PC-3 (cell line): Measurements from ENCODE around the gene KCTD1. TPM values are rescaled to one million over a fixed set of nuclear protein-coding genes. Genes with fewer than 3 reads are reported as not detected.

Source experiments
- ATAC-seq: fragments of 200-7000 bp; cut with Tn5 transposase; 2 replicates; pipeline ENCODE4 v1.9.1; 2020; ENCODE audit warnings: mild to moderate bottlenecking, moderate library complexity
- BruUV-seq: library from RNA; stranded (reverse); fragments of 400-500 nt; replicated peaks from 2 replicates; lab custom pipeline; 2021; lab: Mats Ljungman, UMichigan
- CTCF ChIA-PET: fragments of 300-600 bp; sonication (Branson Sonifier 250); formaldehyde crosslinking; loops from one replicate; lab custom pipeline; 2022; ENCODE audit warnings: antibody characterized with exemption; lab: Charles Lee
- POLR2A ChIA-PET: fragments of 300-600 bp; sonication (Branson Sonifier 250); formaldehyde crosslinking; loops from one replicate; lab custom pipeline; 2022; ENCODE audit warnings: antibody characterized with exemption; ENCODE audit not compliant: unreplicated experiment; lab: Charles Lee
- DNase-seq: peaks from one replicate; pipeline ENCODE4 v3.0.0-alpha.2; 2015
- H2AFZ ChIP-seq: fragments of 300-600 bp; sonication (generic); 2 replicates; pipeline ENCODE4 v1.6.0; 2016; ENCODE audit warnings: antibody characterized with exemption, low read length
- H3F3A ChIP-seq: fragments of 300-600 bp; sonication (generic); one replicate; pipeline ENCODE4 v1.6.0; 2017; ENCODE audit warnings: antibody characterized with exemption, low read length, control low read depth, mild to moderate bottlenecking; ENCODE audit not compliant: unreplicated experiment
- H3K27ac ChIP-seq: fragments of 300-600 bp; sonication (generic); 2 replicates; pipeline ENCODE4 v1.5.1; 2016; ENCODE audit warnings: mild to moderate bottlenecking, low read length
- H3K27me3 ChIP-seq: fragments of 300-600 bp; sonication (generic); 2 replicates; pipeline ENCODE4 v1.6.1; 2016; ENCODE audit warnings: low read length, mixed read lengths
- H3K36me3 ChIP-seq: fragments of 300-600 bp; sonication (generic); 2 replicates; pipeline ENCODE4 v1.6.1; 2016; ENCODE audit warnings: low read depth, mixed run types, low read length, mixed read lengths
- H3K4me1 ChIP-seq: fragments of 300-600 bp; sonication (generic); 2 replicates; pipeline ENCODE4 v1.5.1; 2016; ENCODE audit warnings: low read length; ENCODE audit not compliant: insufficient read depth
- H3K4me2 ChIP-seq: fragments of 300-600 bp; sonication (generic); 2 replicates; pipeline ENCODE4 v1.6.0; 2016; ENCODE audit warnings: low read length
- H3K4me3 ChIP-seq: fragments of 300-600 bp; sonication (generic); 2 replicates; pipeline ENCODE4 v1.5.1; 2016; ENCODE audit warnings: mild to moderate bottlenecking, low read length, mixed read lengths
- H3K79me2 ChIP-seq: fragments of 300-600 bp; sonication (generic); 2 replicates; pipeline ENCODE4 v1.6.1; 2017; ENCODE audit warnings: low read length, mixed read lengths
- H3K9ac ChIP-seq: fragments of 300-600 bp; sonication (generic); 2 replicates; pipeline ENCODE4 v1.6.0; 2016; ENCODE audit warnings: mild to moderate bottlenecking, low read length
- H3K9me2 ChIP-seq: fragments of 300-600 bp; sonication (generic); replicated peaks from 2 replicates; pipeline ENCODE4 v1.6.1; 2016; ENCODE audit warnings: mixed run types, low read length, mixed read lengths
- H3K9me3 ChIP-seq: fragments of 300-600 bp; sonication (generic); 2 replicates; pipeline ENCODE4 v1.6.1; 2016; ENCODE audit warnings: low read length, mixed read lengths
- H4K20me1 ChIP-seq: fragments of 300-600 bp; sonication (generic); 2 replicates; pipeline ENCODE4 v1.6.1; 2016; ENCODE audit warnings: low read length, mixed read lengths
- EZH2 ChIP-seq: fragments of 300-600 bp; sonication (generic); IDR thresholded peaks from one replicate; pipeline ENCODE4 v1.6.1; 2017; ENCODE audit warnings: antibody characterized with exemption, mild to moderate bottlenecking, low read length; ENCODE audit not compliant: unreplicated experiment
- EZH2phosphoT487 ChIP-seq: fragments of 300-600 bp; sonication (generic); IDR thresholded peaks from 2 replicates; pipeline ENCODE4 v1.6.1; 2018; ENCODE audit warnings: mild to moderate bottlenecking, antibody characterized with exemption, low read length, borderline replicate concordance
- intact Hi-C: fragments of 100-400 bp; cut with micrococcal nuclease; formaldehyde crosslinking; loops from 2 replicates; pipeline ENCODE4 v1.9.0; 2023
- total RNA-seq: library from RNA; depleted of rRNA; stranded (reverse); fragments of >200 nt; gene quantifications from 2 replicates; pipeline ENCODE4 v1.2.3, GENCODE V29; 2014
- TF ChIP-seq, protein P1 (sequence below): fragments of 300-600 bp; sonication (generic); conservative IDR thresholded peaks from 2 replicates; pipeline ENCODE4 v1.5.1; 2017; ENCODE audit warnings: antibody characterized with exemption, low read depth, mild to moderate bottlenecking, low read length

KCTD1 gene
- total RNA-seq, 1 experiment from 2014 or later: 15.8 TPM

DNA sequence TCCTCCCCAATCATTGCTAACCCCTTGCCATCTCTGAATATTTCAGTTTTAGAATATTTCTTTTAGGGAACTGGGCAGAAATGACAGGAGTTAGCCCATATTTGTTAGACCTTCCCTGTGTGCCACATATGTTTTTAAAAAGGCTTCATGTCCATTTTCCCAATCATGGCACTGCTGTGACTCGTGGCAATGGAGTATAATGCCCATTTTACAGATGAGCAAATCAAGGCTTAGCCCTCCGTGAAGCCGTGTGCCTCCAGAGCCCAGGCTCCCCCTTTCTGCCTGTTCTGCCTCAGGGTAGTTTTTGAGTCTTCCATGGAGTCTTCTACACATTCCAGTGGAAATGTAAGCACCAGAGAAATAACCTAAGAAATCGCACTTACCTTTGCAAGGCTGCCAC, 130.1 kb downstream of the KCTD1 start:
- H3K36me3 ChIP-seq: no peaks in the 10 kb centered on the region
- no peak overlapping the region for H3K4me2 ChIP-seq
- no peak overlapping the region for H3K9ac ChIP-seq
- no TSS peak for BruUV-seq
- no peak overlapping the region for H3K4me3 ChIP-seq
- H3F3A ChIP-seq: no peaks in the 10 kb centered on the region
- H4K20me1 ChIP-seq: no peaks in the 10 kb centered on the region
- no peak overlapping the region for H2AFZ ChIP-seq
- no peaks in the 10 kb centered on the region for H3K9me3 ChIP-seq
- no peak for TF ChIP-seq EZH2phosphoT487
- ChIA-PET CTCF (no interaction called here), POLR2A (no interaction called here)
- H3K4me1 ChIP-seq: no peaks in the 10 kb centered on the region
- no peaks in the 10 kb centered on the region for H3K79me2 ChIP-seq
- DNase-seq (no peak), ATAC-seq (no peak)
- no peak overlapping the region for H3K27ac ChIP-seq
- intact Hi-C loops: no loop called here
- H3K9me2 ChIP-seq: no peaks in the 10 kb centered on the region
- no peaks in the 10 kb centered on the region for H3K27me3 ChIP-seq

DNA sequence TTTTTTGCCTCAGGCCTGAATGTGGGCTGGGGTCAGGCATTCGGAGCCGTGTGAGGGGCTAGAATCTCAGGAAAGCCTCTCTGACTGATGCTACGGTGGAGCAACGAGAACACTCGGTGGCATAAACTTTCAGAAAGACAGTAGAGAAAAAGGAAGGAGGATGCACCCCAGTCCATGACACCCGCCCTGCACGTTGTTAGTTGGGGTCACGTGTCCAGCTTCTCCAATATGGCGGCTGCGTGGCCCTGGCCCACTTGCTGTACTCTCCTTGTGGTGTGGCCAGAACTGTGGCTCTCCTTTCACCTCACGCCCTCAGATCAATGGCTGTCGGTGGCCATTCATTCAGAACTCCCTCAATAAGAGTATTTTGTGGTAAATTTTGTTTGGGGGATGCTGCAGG, 131.2 kb downstream of the KCTD1 start:
- H3K36me3 ChIP-seq: no peaks in the 10 kb centered on the region
- BruUV-seq: no TSS peak
- no peaks in the 10 kb centered on the region for H3K4me1 ChIP-seq
- no peak overlapping the region for H3K9ac ChIP-seq
- H3K9me3 ChIP-seq: no peaks in the 10 kb centered on the region
- no peak overlapping the region for H3K27ac ChIP-seq
- intact Hi-C loops: no loop called here
- TF ChIP-seq, protein P1, sequence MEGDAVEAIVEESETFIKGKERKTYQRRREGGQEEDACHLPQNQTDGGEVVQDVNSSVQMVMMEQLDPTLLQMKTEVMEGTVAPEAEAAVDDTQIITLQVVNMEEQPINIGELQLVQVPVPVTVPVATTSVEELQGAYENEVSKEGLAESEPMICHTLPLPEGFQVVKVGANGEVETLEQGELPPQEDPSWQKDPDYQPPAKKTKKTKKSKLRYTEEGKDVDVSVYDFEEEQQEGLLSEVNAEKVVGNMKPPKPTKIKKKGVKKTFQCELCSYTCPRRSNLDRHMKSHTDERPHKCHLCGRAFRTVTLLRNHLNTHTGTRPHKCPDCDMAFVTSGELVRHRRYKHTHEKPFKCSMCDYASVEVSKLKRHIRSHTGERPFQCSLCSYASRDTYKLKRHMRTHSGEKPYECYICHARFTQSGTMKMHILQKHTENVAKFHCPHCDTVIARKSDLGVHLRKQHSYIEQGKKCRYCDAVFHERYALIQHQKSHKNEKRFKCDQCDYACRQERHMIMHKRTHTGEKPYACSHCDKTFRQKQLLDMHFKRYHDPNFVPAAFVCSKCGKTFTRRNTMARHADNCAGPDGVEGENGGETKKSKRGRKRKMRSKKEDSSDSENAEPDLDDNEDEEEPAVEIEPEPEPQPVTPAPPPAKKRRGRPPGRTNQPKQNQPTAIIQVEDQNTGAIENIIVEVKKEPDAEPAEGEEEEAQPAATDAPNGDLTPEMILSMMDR: no peak
- no peak for TF ChIP-seq EZH2
- TF ChIP-seq EZH2phosphoT487: no peak
- no peak overlapping the region for H3K4me3 ChIP-seq
- ChIA-PET POLR2A (no interaction called here), CTCF (no interaction called here)
- DNase-seq (no peak), ATAC-seq (no peak)
- H3K9me2 ChIP-seq: no peaks in the 10 kb centered on the region
- H2AFZ ChIP-seq: no peak overlapping the region
- H3K27me3 ChIP-seq: no peaks in the 10 kb centered on the region
- H4K20me1 ChIP-seq: no peaks in the 10 kb centered on the region
- no peak overlapping the region for H3K4me2 ChIP-seq
- H3K79me2 ChIP-seq: no peaks in the 10 kb centered on the region
- H3F3A ChIP-seq: no peaks in the 10 kb centered on the region

DNA sequence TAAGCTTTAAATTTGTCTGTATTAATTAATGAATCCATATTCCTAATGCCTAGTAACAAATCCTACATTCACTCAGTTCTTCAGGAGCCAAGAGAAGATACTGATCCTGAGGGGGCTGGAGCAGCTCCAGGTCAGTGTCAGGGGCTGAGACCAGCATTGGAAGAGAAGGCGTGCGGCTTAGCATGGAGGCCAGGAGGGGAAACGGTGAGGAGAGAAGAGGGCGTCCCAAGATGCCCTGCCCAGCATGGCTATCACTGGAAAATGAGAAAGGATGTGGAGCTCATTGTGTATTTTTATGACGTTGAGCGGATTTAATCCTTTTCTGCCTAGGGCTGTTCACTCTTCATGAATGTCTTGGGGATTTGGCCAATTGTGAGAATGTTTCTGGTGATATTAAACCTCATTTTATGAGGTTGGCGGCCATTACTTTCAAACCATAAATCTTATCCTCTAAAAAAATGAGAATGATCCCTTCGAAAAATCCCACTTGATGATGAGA, 131.7 kb downstream of the KCTD1 start:
- no TSS peak for BruUV-seq
- ChIA-PET POLR2A (no interaction called here), CTCF (no interaction called here)
- Histone ChIP-seq H3K27ac (no peak overlapping the region), H3K4me2 (no peak overlapping the region), H3K27me3 (no peaks in the 10 kb centered on the region), H2AFZ (no peak overlapping the region), H3K9me2 (no peaks in the 10 kb centered on the region), H3K4me3 (no peak overlapping the region), H4K20me1 (no peaks in the 10 kb centered on the region), H3F3A (no peaks in the 10 kb centered on the region), H3K9me3 (no peaks in the 10 kb centered on the region), H3K36me3 (no peaks in the 10 kb centered on the region), H3K4me1 (no peaks in the 10 kb centered on the region), H3K9ac (no peak overlapping the region), H3K79me2 (no peaks in the 10 kb centered on the region)
- intact Hi-C loops: no loop called here
- DNase-seq (no peak), ATAC-seq (no peak)
- TF ChIP-seq EZH2phosphoT487: no peak

DNA sequence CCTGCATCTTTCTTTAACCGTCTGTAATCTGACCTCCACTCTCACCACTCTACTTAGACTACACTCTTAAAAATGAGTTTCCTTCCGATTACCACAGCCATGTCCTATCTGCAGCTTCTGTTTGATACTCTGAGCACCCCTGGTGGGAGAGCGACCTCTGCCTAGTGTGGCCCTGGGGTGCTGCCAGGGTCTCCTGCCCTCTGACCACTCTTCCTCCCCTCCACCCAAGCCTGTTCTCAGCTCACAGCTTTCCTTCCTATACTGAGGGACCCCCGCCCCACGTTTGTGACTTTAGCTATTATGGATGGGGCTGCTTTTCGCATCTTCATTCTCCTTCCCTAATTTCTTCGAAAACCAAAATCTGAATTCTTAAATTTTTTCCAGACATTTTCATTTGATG, 132.7 kb downstream of the KCTD1 start:
- POLR2A ChIA-PET: no interaction called here
- Histone ChIP-seq H3K36me3 (no peaks in the 10 kb centered on the region), H3F3A (no peaks in the 10 kb centered on the region), H4K20me1 (no peaks in the 10 kb centered on the region), H3K4me2 (no peak overlapping the region), H2AFZ (no peak overlapping the region), H3K79me2 (no peaks in the 10 kb centered on the region), H3K27me3 (no peaks in the 10 kb centered on the region), H3K9me2 (no peaks in the 10 kb centered on the region), H3K9ac (no peak overlapping the region), H3K9me3 (no peaks in the 10 kb centered on the region), H3K27ac (no peak overlapping the region), H3K4me1 (no peaks in the 10 kb centered on the region), H3K4me3 (no peak overlapping the region)
- CTCF ChIA-PET: no interaction called here
- TF ChIP-seq EZH2phosphoT487 (no peak), EZH2 (no peak)
- TF ChIP-seq, protein P1: no peak
- ATAC-seq (no peak), DNase-seq (no peak)
- no TSS peak for BruUV-seq
- intact Hi-C loops: no loop called here
